HEK293T (cell line): Measurements from ENCODE around the gene ATG13.

Source experiments
- CTCF ChIA-PET: fragments of 350-600 bp; formaldehyde crosslinking; extraction: SDS; loops from one replicate; lab custom pipeline; 2021; ENCODE audit warnings: antibody characterized with exemption, inconsistent platforms; lab: Yijun Ruan, JAX
- POLR2A ChIA-PET: fragments of 350-600 bp; formaldehyde crosslinking; extraction: SDS; loops from one replicate; lab custom pipeline; 2020; ENCODE audit warnings: antibody characterized with exemption, inconsistent platforms; lab: Yijun Ruan, JAX
- DNase-seq: peaks from one replicate; pipeline ENCODE4 v3.0.0; 2012; ENCODE audit warnings: mixed read lengths; ENCODE audit errors: extremely low spot score
- ARNT ChIP-seq: fragments of 450-650 bp; IDR thresholded peaks from 2 replicates; pipeline ENCODE4 v1.6.1; 2017; ENCODE audit warnings: mild to moderate bottlenecking
- BHLHE40 ChIP-seq: fragments of 450-650 bp; IDR thresholded peaks from 2 replicates; pipeline ENCODE4 v1.6.1; 2016; ENCODE audit warnings: mild to moderate bottlenecking, moderate library complexity, borderline replicate concordance
- CTBP1 ChIP-seq: fragments of 450-650 bp; IDR thresholded peaks from 2 replicates; pipeline ENCODE4 v1.6.1; 2016; ENCODE audit warnings: borderline replicate concordance
- ELF4 ChIP-seq: fragments of 450-650 bp; IDR thresholded peaks from 2 replicates; pipeline ENCODE4 v1.6.1; 2017; ENCODE audit warnings: antibody characterized with exemption
- FOXA1 ChIP-seq: fragments of 450-650 bp; IDR thresholded peaks from 2 replicates; pipeline ENCODE4 v1.6.1; 2016; ENCODE audit warnings: mild to moderate bottlenecking
- FOXK2 ChIP-seq: fragments of 450-650 bp; IDR thresholded peaks from 2 replicates; pipeline ENCODE4 v1.6.1; 2016; ENCODE audit warnings: mild to moderate bottlenecking
- FOXM1 ChIP-seq: fragments of 450-650 bp; IDR thresholded peaks from 2 replicates; pipeline ENCODE4 v1.6.1; 2017; ENCODE audit warnings: mild to moderate bottlenecking, borderline replicate concordance
- HDGF ChIP-seq: fragments of 450-650 bp; IDR thresholded peaks from 2 replicates; pipeline ENCODE4 v1.6.1; 2017; ENCODE audit warnings: antibody characterized with exemption, borderline replicate concordance
- L3MBTL2 ChIP-seq: fragments of 450-650 bp; conservative IDR thresholded peaks from 2 replicates; pipeline ENCODE4 v1.6.1; 2016; ENCODE audit warnings: mild to moderate bottlenecking
- LEF1 ChIP-seq: fragments of 450-650 bp; IDR thresholded peaks from 2 replicates; pipeline ENCODE4 v1.6.1; 2017; ENCODE audit warnings: mild to moderate bottlenecking, borderline replicate concordance
- NFRKB ChIP-seq: fragments of 450-650 bp; IDR thresholded peaks from 2 replicates; pipeline ENCODE4 v1.6.1; 2016; ENCODE audit warnings: mild to moderate bottlenecking, moderate library complexity
- PKNOX1 ChIP-seq: fragments of 450-650 bp; IDR thresholded peaks from 2 replicates; pipeline ENCODE4 v1.6.1; 2016
- SP1 ChIP-seq: fragments of 450-650 bp; IDR thresholded peaks from 2 replicates; pipeline ENCODE4 v1.6.1; 2017
- SUZ12 ChIP-seq: fragments of 450-650 bp; IDR thresholded peaks from 2 replicates; pipeline ENCODE4 v1.6.1; 2016; ENCODE audit warnings: mild to moderate bottlenecking
- TARDBP ChIP-seq: fragments of 450-650 bp; IDR thresholded peaks from 2 replicates; pipeline ENCODE4 v1.6.1; 2016
- ZNF384 ChIP-seq: fragments of 450-650 bp; IDR thresholded peaks from 2 replicates; pipeline ENCODE4 v1.6.1; 2016

Gene ATG13

GRCh38 chr11:46631676-46632075 is 14.3 kb downstream of the ATG13 start:
- DNase-seq, result no peak
- TF ChIP-seq SUZ12 (no peak), L3MBTL2 (no peak), HDGF (no peak)
- ChIA-PET POLR2A (no interaction called here), CTCF (no interaction called here)

- CTCF ChIA-PET, result no interaction called here
- DNase-seq, result no peak
- POLR2A ChIA-PET, result no interaction called here
- TF ChIP-seq HDGF (no peak), TARDBP (no peak), FOXM1 (no peak), NFRKB (no peak), LEF1 (no peak), SUZ12 (no peak), SP1 (no peak), ZNF384 (no peak)
These were observed 15.1 kb downstream of the ATG13 start for GRCh38 chr11:46632502-46632901.

DNA sequence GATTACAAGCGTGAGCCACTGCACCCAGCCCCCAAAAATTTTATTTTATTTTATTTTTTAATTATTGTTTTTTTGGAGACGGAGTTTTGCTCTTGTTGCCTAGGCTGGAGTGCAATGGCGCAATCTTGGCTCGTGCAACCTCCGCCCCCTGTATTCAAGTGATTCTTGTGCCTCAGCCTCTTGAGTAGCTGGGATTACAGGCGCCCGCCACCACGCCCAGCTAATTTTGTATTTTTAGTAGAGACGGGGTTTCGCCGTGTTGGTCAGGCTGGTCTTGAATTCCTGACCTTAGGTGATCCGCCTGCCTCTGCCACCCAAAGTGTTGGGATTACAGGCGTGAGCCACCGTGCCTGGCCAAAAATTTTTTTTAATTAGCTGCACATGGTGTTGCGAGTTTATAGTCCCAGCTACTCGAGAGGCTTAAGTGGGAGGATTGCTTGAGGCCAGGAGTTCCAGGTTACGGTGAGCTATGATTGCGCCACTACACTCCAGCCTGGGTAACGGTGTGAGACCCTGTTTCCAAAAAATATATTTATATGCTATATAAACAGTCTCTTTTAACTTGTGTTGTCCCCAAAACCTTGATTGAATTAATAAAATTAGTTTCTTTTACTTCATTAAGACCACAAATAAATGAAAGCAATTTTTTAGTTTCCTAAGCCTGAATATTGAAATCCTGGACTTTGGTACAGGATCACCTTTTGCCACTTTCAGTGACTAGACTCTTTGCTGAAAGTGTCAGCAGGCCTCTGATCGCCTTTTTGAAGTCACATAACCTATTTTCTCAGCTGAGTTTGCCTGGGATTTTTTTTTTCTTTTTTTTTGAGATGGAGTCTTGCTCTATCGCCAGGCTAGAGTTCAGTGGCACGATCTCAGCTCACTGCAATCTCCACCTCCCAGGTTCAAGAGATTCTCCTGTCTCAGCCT is 16.2 kb downstream of the ATG13 start:
- TF ChIP-seq NFRKB (no peak), CTBP1 (no peak), ARNT (no peak), FOXK2 (no peak), ELF4 (no peak), FOXA1 (no peak), LEF1 (no peak), SP1 (no peak), ZNF384 (no peak), SUZ12 (no peak), BHLHE40 (no peak), L3MBTL2 (no peak), HDGF (no peak), TARDBP (no peak), FOXM1 (no peak), PKNOX1 (no peak)
- DNase-seq, result no peak
- ChIA-PET CTCF (no interaction called here), POLR2A (no interaction called here)

DNA sequence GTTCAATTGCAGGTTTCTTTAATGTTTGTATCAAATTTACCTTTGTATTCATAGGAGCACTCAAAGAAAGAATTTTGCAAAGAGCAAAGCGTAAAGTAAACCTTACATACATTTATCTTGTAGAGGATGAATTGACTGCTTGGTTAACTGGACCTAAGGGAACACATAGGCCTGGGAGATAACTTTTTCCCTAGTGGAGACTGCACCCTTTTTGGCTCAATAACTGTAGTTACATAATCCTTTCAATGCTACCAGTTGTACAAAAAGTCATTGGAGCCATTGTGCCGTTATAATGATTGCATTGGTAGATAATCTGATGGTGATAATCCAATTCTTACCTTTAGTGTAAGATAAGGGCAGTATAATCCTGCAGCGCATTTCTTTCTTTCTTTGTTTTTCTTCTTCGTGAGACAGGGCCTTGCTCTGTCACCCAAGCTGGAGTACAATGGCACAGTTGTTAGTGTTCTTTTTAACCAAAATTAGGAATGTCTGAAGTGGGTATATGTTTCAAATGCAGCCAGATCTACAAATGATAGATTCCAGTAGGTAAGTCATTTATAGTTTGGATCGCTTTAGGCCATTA is 18.3 kb downstream of the ATG13 start:
- ChIA-PET CTCF (no interaction called here), POLR2A (no interaction called here)
- TF ChIP-seq ARNT, result no peak
- no peak for TF ChIP-seq SUZ12
- no peak for TF ChIP-seq TARDBP
- no peak for TF ChIP-seq NFRKB
- TF ChIP-seq ELF4, result no peak
- no peak for TF ChIP-seq BHLHE40
- TF ChIP-seq PKNOX1, result no peak
- no peak for TF ChIP-seq SP1
- no peak for TF ChIP-seq HDGF
- TF ChIP-seq CTBP1, result no peak
- TF ChIP-seq FOXK2, result no peak
- no peak for TF ChIP-seq LEF1
- TF ChIP-seq L3MBTL2, result no peak
- no peak for TF ChIP-seq ZNF384
- DNase-seq, result no peak

DNA sequence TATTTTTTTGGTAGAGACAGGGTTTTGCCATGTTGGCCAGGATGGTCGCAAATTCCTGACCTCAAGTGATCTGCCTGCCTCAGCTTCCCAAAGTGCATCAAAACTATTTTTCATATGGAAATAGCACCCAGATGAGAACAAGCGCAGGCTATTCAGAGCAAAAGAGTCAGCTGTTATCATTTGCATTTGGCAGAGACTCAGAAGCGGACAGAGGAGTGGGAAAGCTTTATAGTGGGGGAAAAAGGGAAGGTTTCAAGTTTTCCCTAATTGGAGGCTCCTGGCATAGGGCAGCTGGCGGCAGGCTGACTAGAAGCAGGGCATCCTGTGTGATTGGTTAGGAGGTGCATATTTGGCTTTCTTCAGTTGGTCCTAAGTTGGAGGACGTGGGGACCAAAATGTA is 20.2 kb downstream of the ATG13 start:
- DNase-seq, result no peak
- POLR2A ChIA-PET, result no interaction called here
- CTCF ChIA-PET, result no interaction called here
- TF ChIP-seq CTBP1, result no peak

GRCh38 chr11:46639197-46639839 is 22.0 kb downstream of the ATG13 start:
- DNase-seq, result no peak
- POLR2A ChIA-PET, result no interaction called here
- CTCF ChIA-PET, result interaction anchor here (0.6 kb wide), 1 partner anchor 110 kb away, joined by 4 read pairs; no protein-coding TSS in a partner anchor
- no peak for TF ChIP-seq ARNT
